H1 (cell line): Measurements from ENCODE around the gene RCOR2. TPM values are rescaled to one million over a fixed set of nuclear protein-coding genes. Genes with fewer than 3 reads are reported as not detected.

Source experiments
- KDM1A ChIP-seq: fragments of 200-600, 300-600 bp; sonication (generic); IDR thresholded peaks from 2 replicates; pipeline ENCODE4 v1.7.1; 2016; ENCODE audit warnings: mild to moderate bottlenecking, low read length, borderline replicate concordance
- KDM4A ChIP-seq: IDR thresholded peaks from one replicate; pipeline ENCODE4 v1.7.1; 2012; ENCODE audit warnings: low read depth, mild to moderate bottlenecking, moderate library complexity, low read length, inconsistent platforms; ENCODE audit not compliant: severe bottlenecking
- SP2 ChIP-seq: IDR thresholded peaks from 2 replicates; pipeline ENCODE4 v1.6.1; 2012; ENCODE audit warnings: mild to moderate bottlenecking, low read length, inconsistent platforms
- TAF1 ChIP-seq: IDR thresholded peaks from 2 replicates; pipeline ENCODE4 v1.6.1; 2011; ENCODE audit warnings: mild to moderate bottlenecking, low read depth, low read length
- TBP ChIP-seq: IDR thresholded peaks from 2 replicates; pipeline ENCODE4 v1.6.1; 2011; ENCODE audit warnings: low read depth, low read length, improper control_type of control experiment
- ZNF274 ChIP-seq: IDR thresholded peaks from 2 replicates; pipeline ENCODE4 v1.7.0; 2012; ENCODE audit warnings: low read length, borderline replicate concordance; ENCODE audit errors: extremely low read depth
- polyA plus RNA-seq, 7 experiments: library from polyadenylated mRNA; depleted of rRNA in 3 of 7; stranded (reverse) in 5 of 7; unstranded in 2 of 7; fragments of >200 nt in 5 of 7; fragments of 200-250 nt in 2 of 7; gene quantifications; 1 replicate in 5 of 7; 2 replicates in 1 of 7; 4 replicates in 1 of 7; pipeline versions ENCODE4 v1.2.1 to v1.2.3, GENCODE V29; 2011 to 2013; ENCODE audit warnings: missing spikeins in 2 of 7, mixed read lengths in 2 of 7
- total RNA-seq: library from RNA; stranded (reverse); fragmentation: NEBNext Ultra II Directional; extraction: Animal tissue kit (Norgen Biotek cat#: 25700); gene quantifications from 2 replicates; pipeline ENCODE4 v1.2.1, GENCODE V29; 2021

The RCOR2 gene
- total and polyA plus RNA-seq, 2 of the 8 experiments (the other 6 are each of a cell fraction or from before 2014, with no cell fraction given): 54.6 to 78.0 TPM

DNA sequence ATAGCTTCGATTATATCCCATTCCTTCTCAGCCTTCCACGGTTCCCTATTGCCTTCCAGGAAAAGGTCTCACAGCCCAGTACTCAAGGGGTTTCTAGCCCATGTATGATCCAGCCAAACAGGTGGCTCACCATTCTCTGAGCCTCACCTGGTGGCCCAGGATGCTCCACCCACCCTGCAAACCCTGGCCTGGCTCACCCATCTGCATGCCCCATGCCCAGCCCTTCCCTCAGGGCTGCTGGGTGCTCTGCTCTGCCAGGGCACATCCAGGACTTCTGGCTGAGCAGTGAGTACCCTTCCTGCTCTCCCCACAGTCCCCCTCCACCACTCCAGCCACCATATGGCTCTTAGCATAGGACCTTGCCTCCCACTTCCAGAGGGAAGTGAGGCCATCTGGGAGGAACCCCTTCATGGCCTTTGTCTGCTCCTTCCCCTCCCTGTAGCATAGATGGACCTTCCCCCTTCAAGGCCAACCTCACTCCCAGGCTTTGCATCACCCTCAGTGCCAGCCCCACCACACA, 5.8 kb upstream of the RCOR2 start (continued):
- no peak for TF ChIP-seq SP2
- TF ChIP-seq TBP: no peak
- TF ChIP-seq KDM4A: no peak
- TF ChIP-seq KDM1A: no peak
- TF ChIP-seq ZNF274: no peak
- no peak for TF ChIP-seq TAF1
